Spleen (tissue), 7 donors: ENCODE data around the gene PDE4B.

Experiments used
- CTCF ChIP-seq, 11 experiments: fragments of 200-600 bp in 7 of 11; fragments of 450-650 bp in 4 of 11; sonication (generic) in 4 of 11; IDR thresholded peaks in 8 of 11; conservative IDR thresholded peaks in 3 of 11; 1 replicate in 7 of 11; 2 replicates in 4 of 11; pipeline versions ENCODE4 v1.4.0 to v1.8.0; 2016 to 2021; ENCODE audit warnings: antibody characterized with exemption in 11 of 11, inconsistent platforms in 4 of 11, mild to moderate bottlenecking in 1 of 11
- POLR2A ChIP-seq, 3 donors: fragments of 450-650 bp; IDR thresholded peaks; one replicate each; pipeline ENCODE4 v1.5.1; 2017; ENCODE audit warnings: antibody characterized with exemption in 3 of 3, mild to moderate bottlenecking in 1 of 3
- POLR2AphosphoS5 ChIP-seq, 3 donors: sonication (generic); formaldehyde crosslinking; IDR thresholded peaks; one replicate each; pipeline ENCODE4 v1.5.1; 2017; ENCODE audit warnings: antibody characterized with exemption in 3 of 3
- donor health status: DM: no; HTN: no; CAD: no; lungs with moderate emphysema.
- donor health status: DM: no; HTN: no; CAD: no.
- donor health status: DM: no; HTN: no; CAD: no.

- TF ChIP-seq POLR2A (IDR thresholded peaks at IDR 0.05), result no peak
- TF ChIP-seq CTCF (IDR thresholded peaks at IDR 0.05 in 8 of 11, conservative IDR thresholded peaks at IDR 0.05 in 3 of 11), result no peak
- TF ChIP-seq POLR2AphosphoS5 (IDR thresholded peaks at IDR 0.05), result no peak
Observed at GRCh38 chr1:66386712-66387111, 594.0 kb downstream of the PDE4B start.
